D721Med (cell line): ENCODE data around the gene SOCS6.
A peak's percentile ranks its signal among the peaks of the same experiment; 100 is the strongest.

Experiments used
- DNase-seq: peaks from one replicate; pipeline ENCODE4 v3.0.0; 2011; ENCODE audit warnings: low spot score; ENCODE audit not compliant: insufficient read length
- FAIRE-seq: peaks from 2 replicates; lab custom pipeline; 2011; peaks lifted over from hg19 to GRCh38; lab: Jason Lieb, UNC
- TF ChIP-seq, protein P1 (sequence below): IDR thresholded peaks from 2 replicates; pipeline ENCODE4 v1.5.1; 2012; ENCODE audit warnings: mild to moderate bottlenecking, control low read depth; ENCODE audit not compliant: insufficient read depth; ENCODE audit errors: missing control alignments

Gene SOCS6

DNA sequence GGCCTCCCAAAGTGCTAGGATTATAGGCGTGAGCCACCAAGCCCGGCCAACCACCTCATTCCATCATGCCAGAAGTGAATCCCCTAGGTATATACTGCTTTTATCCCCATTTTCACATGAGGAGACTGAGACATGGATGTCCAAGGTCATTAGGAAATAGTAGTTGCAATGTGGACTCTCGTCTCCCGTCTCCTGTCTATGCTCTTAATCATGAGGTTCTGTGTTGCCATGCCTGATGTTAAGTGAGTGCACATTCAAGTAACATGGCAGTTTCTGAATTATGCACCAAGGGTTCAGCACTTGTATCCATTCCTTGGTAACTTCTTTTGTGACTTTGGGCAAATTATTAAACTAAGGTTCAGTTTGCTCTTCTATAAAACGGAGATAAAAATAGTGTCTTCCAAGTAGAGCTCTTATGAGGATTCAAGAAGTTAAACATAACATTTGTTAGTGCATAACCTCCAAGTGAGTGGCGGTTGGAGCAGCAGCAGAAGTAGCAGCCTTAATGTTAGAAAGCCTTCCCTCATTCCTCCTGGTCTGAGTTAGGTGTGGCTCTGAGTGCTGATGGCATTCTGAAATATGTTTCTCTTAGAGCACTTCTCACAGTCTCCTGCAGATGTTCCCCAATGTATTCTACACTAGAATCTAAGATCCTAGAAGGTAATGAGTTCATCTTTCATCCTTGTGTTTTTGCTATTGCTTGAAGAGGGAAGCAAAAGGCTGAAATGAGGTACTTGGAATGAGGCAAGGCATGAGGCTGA is 21.9 kb downstream of the SOCS6 start:
- DNase-seq = no peak
- FAIRE-seq = no peak
- TF ChIP-seq, protein P1, sequence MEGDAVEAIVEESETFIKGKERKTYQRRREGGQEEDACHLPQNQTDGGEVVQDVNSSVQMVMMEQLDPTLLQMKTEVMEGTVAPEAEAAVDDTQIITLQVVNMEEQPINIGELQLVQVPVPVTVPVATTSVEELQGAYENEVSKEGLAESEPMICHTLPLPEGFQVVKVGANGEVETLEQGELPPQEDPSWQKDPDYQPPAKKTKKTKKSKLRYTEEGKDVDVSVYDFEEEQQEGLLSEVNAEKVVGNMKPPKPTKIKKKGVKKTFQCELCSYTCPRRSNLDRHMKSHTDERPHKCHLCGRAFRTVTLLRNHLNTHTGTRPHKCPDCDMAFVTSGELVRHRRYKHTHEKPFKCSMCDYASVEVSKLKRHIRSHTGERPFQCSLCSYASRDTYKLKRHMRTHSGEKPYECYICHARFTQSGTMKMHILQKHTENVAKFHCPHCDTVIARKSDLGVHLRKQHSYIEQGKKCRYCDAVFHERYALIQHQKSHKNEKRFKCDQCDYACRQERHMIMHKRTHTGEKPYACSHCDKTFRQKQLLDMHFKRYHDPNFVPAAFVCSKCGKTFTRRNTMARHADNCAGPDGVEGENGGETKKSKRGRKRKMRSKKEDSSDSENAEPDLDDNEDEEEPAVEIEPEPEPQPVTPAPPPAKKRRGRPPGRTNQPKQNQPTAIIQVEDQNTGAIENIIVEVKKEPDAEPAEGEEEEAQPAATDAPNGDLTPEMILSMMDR = no peak

DNA sequence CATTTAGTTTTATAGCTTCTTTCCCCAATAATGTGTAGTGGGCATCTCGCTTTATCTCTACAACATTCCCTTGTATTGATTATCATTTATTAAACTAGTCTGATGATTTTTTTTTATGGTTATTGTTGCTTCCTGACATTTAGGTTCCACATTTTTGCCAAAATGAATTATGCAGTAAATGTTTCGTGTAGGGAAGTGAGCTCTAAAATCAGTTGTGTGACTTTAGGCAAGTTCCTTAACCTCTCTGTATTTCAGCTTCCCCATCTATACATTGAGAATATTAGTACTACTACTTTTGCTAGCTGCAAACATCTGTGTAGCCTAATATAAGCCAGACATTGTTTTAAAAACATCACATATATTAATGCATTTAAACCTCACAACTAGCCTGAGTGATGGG is 22.9 kb downstream of the SOCS6 start:
- no peak for DNase-seq
- FAIRE-seq = no peak
- TF ChIP-seq, protein P1 = no peak

DNA sequence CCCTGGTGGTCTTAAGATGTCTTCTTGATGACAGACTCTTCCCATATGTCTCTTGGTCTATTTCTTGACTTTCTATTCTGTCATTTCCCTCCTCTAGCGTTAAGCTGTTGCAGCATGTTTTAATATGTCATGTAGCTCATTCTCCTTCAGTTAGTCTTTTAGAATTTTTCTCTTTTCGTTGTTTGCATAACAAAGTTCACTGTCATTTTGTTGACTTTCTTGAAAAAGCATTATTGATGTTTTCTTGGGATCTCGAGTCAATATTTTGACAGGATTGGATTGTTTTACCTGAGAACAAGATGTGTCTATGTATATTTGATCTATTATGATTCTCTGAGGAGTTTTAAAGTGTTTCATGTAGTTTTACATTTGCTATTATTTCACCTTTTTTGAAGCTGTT is 24.8 kb downstream of the SOCS6 start:
- TF ChIP-seq, protein P1 = no peak
- FAIRE-seq = peak; percentile 100

DNA sequence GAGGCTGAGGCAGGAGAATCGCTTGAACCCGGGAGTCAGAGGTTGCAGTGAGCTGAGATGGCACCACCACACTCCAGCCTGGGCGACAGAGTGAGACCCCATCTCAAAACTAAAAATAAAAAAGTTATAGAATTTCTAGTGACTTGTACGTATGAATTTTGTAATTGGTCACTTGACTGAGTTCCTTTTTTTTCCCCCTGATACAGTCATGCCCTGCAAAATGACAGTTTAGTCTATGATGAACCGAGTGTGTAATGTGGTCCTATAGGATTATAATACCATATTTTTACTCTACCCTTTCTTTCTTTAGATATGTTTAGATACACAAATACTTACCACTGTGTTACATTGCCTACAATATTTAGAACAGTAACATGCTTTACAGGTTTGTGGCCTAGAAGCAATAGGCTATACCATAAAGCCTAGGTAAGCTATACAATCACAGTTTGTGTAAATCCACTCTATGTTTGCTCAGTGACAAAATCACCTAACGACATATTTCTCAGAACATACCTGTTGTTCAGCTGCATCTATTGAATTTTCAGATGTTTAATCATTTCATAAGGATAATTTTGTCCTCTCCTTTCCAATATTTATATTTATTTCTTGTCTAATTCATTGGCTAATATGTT is 25.4 kb downstream of the SOCS6 start:
- TF ChIP-seq, protein P1 = no peak
- peak; percentile 100 for FAIRE-seq
- DNase-seq = no peak

More for the DNA sequence above, 24.8 kb downstream of the SOCS6 start:
- no peak for DNase-seq

DNA sequence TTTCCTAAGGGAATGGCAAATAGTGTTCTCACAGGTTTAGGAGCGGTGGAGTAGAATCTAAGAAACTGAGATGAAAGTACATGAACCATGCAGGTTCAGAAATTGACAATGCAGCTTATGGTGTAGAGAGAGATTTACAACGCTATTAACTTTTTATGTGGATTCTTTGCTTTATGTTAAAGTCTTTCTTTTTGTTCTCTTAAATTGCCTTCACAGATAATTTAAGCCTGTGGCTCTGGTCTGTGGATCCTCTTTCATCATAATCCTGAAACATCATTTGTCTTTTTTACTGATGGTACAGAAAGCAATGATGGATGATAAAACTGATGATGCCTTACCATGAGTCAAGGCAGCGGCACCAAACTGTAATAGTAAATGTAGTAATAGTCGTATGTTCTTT is 30.3 kb downstream of the SOCS6 start:
- DNase-seq = no peak
- TF ChIP-seq, protein P1 = no peak
- peak; percentile 99 for FAIRE-seq

DNA sequence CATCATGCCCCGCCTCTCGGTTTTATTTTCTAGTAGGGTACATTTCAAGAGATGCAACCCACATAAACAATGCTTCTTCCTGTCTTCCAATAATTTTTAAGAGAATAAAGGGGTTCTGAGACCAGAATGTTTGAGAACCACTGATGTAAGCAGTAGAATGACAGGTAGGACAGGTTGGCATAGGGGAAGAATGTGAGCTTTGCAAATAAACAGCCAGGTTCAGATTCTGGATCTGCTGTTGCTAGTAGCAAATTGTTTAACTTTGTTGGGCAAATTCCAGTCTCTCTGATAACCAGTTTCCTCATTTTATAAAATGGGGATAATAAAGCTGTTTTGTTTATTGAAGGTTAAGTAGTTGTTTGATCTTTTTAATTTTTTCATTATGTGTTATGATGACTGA is 32.8 kb downstream of the SOCS6 start:
- TF ChIP-seq, protein P1 = no peak
- no peak for FAIRE-seq
- DNase-seq = no peak

DNA sequence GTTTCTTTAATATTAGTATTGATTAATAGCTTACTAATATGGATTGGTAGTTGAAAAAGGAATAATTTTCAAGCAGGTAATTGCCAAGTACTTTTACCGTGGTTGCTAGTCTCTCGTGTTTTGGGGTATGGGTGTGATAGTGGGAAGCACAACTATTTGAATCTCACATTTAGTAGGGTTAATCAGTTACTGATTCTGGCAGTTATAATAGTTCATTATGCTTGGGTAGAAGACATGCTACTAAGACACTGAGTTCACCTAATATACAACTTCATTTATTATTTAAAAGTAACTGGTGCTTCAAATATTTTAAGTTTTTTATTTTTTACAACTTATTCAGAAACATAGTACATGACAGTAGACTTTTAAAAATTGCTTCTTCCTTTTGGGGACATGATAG is 33.5 kb downstream of the SOCS6 start:
- FAIRE-seq = no peak
- TF ChIP-seq, protein P1 = no peak
- DNase-seq = no peak
